GM18951 (cell line): ENCODE results near the gene NUDT14.

Experiments
- POLR2A ChIP-seq: IDR thresholded peaks from 4 replicates; pipeline ENCODE4 v1.6.1; 2011; ENCODE audit warnings: mild to moderate bottlenecking; ENCODE audit not compliant: insufficient read length, insufficient read depth; ENCODE audit errors: extremely low read depth
- in situ Hi-C: fragments of 300-500 bp; cut with MboI; formaldehyde crosslinking; loops from one replicate; pipeline ENCODE4 v1.12.0; 2022; ENCODE audit warnings: low sequenced_read_pairs, mixed read lengths, inconsistent platforms; ENCODE audit not compliant: unreplicated experiment

NUDT14 gene

GRCh38 chr14:105145381-105146180 lies 35.5 kb downstream of the NUDT14 start:
- in situ Hi-C loops = no loop called here

GRCh38 chr14:105144666-105145380 lies 36.3 kb downstream of the NUDT14 start:
- in situ Hi-C loops = no loop called here
- TF ChIP-seq POLR2A = no peak

More at GRCh38 chr14:105145381-105146180, 35.5 kb downstream of the NUDT14 start:
- no peak for TF ChIP-seq POLR2A

- no peak for TF ChIP-seq POLR2A
- in situ Hi-C loops = no loop called here
These were observed 37.0 kb downstream of the NUDT14 start for GRCh38 chr14:105144026-105144665.

- in situ Hi-C loops = no loop called here
- TF ChIP-seq POLR2A = no peak
These were observed 37.6 kb downstream of the NUDT14 start for GRCh38 chr14:105143451-105144025.

- in situ Hi-C loops = no loop called here
- TF ChIP-seq POLR2A = no peak
These were observed 38.3 kb downstream of the NUDT14 start for GRCh38 chr14:105142651-105143450.

GRCh38 chr14:105141486-105142281 lies 39.4 kb downstream of the NUDT14 start:
- in situ Hi-C loops = no loop called here
- TF ChIP-seq POLR2A = no peak

- no peak for TF ChIP-seq POLR2A
- in situ Hi-C loops = no loop called here
These were observed 40.1 kb downstream of the NUDT14 start for GRCh38 chr14:105141026-105141425.

GRCh38 chr14:105140581-105140980 lies 40.5 kb downstream of the NUDT14 start:
- TF ChIP-seq POLR2A = no peak
- in situ Hi-C loops = no loop called here

GRCh38 chr14:105139831-105140239 lies 41.3 kb downstream of the NUDT14 start:
- in situ Hi-C loops = no loop called here
- TF ChIP-seq POLR2A = no peak

GRCh38 chr14:105139212-105139825 lies 41.8 kb downstream of the NUDT14 start:
- in situ Hi-C loops = no loop called here
- no peak for TF ChIP-seq POLR2A

- in situ Hi-C loops = no loop called here
- TF ChIP-seq POLR2A = no peak
These were observed 42.5 kb downstream of the NUDT14 start for GRCh38 chr14:105138551-105139111.
